Left ventricle myocardium inferior (tissue), 1 donor: ENCODE results near the gene CD2. TPM values are rescaled to one million over a fixed set of nuclear protein-coding genes. Genes with fewer than 3 reads are reported as not detected.
A peak's percentile ranks its signal among the peaks of the same experiment; 100 is the strongest.

ENCODE experiments used
- DNase-seq: peaks from one replicate; pipeline ENCODE4 v3.0.0-alpha.2; 2020
- H3K27ac ChIP-seq: fragments of 200-600 bp; replicated peaks from 2 replicates; pipeline ENCODE4 v1.8.0; 2021
- H3K27me3 ChIP-seq: fragments of 200-600 bp; 2 replicates; pipeline ENCODE4 v1.8.0; 2021; ENCODE audit warnings: low read depth
- H3K36me3 ChIP-seq: fragments of 200-600 bp; 2 replicates; pipeline ENCODE4 v1.8.0; 2021
- H3K4me1 ChIP-seq: fragments of 200-600 bp; 2 replicates; pipeline ENCODE4 v1.8.0; 2021
- H3K4me3 ChIP-seq: fragments of 200-600 bp; 2 replicates; pipeline ENCODE4 v1.8.0; 2021; ENCODE audit warnings: mild to moderate bottlenecking, moderate library complexity
- H3K9me3 ChIP-seq: fragments of 200-600 bp; replicated peaks from 2 replicates; pipeline ENCODE4 v1.8.0; 2021
- CTCF ChIP-seq: fragments of 200-600 bp; IDR thresholded peaks from 2 replicates; pipeline ENCODE4 v1.8.0; 2021; ENCODE audit warnings: antibody characterized with exemption, mild to moderate bottlenecking, borderline replicate concordance
- intact Hi-C: fragments of 100-400 bp; cut with micrococcal nuclease; formaldehyde crosslinking; loops from one replicate; pipeline ENCODE4 v1.11.0; 2022
- total RNA-seq: library from RNA; stranded (reverse); fragmentation: NEBNext Ultra II Directional; extraction: Animal tissue kit (Norgen Biotek cat#: 25700); gene quantifications from one replicate; pipeline ENCODE4 v1.2.1, GENCODE V29; 2021
- donor health status: DM: no; HTN: yes; CAD: no; lungs with severe emphysema.

The CD2 gene
- total RNA-seq, 1 donor from 2014 or later: 0.36 TPM

DNA sequence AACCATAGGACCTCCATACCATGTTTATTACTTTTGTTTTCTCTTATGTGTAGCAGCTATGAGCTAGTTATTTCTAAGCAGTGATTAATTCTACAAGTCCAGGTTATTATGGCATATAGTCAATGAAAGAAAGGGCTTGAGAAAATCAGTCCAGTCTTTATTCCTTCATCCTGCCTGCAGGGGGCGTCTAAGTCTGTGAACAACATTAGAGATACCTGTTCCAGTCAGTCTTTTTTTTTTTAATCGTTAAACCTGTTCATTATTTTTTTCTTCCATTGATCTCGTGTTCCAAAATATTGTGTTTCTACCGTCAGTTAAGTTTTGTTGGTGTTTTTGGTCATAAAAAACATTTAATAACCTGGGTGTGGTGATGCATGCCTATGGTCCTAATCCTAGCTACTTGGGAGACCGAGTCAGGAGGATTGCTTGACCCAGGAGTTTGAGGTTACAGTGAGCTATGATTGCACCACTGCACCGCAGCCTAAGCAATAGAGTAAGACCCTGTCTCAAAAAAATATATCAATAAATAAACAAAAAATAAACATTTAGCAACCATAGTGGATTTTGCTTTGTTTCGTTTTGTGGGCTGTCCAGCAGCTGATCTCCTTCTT, 29.4 kb upstream of the CD2 start:
- no peaks in the 10 kb centered on the region for H3K4me1 ChIP-seq
- TF ChIP-seq CTCF: peak; percentile 78
- no peak overlapping the region for H3K27ac ChIP-seq
- no peak for DNase-seq
- H3K27me3 ChIP-seq: no peaks in the 10 kb centered on the region
- H3K36me3 ChIP-seq: no peaks in the 10 kb centered on the region
- H3K4me3 ChIP-seq: no peak overlapping the region
- intact Hi-C loops: loop anchor here (5.0 kb wide), 1 partner anchor 332 kb away; no protein-coding TSS in a partner anchor
- no peaks in the 10 kb centered on the region for H3K9me3 ChIP-seq

GRCh38 chr1:116725798-116726197, 28.4 kb upstream of the CD2 start:
- Histone ChIP-seq H3K36me3 (no peaks in the 10 kb centered on the region), H3K4me1 (no peaks in the 10 kb centered on the region), H3K27me3 (peaks cover 6% of the 10 kb centered on the region), H3K4me3 (no peak overlapping the region), H3K9me3 (no peaks in the 10 kb centered on the region), H3K27ac (no peak overlapping the region)
- DNase-seq: no peak
- TF ChIP-seq CTCF: no peak
- intact Hi-C loops: no loop called here

- Histone ChIP-seq H3K27ac (no peak overlapping the region), H3K4me3 (no peak overlapping the region), H3K4me1 (no peaks in the 10 kb centered on the region), H3K27me3 (peaks cover 19% of the 10 kb centered on the region), H3K36me3 (no peaks in the 10 kb centered on the region), H3K9me3 (no peaks in the 10 kb centered on the region)
- DNase-seq: no peak
- no peak for TF ChIP-seq CTCF
- intact Hi-C loops: no loop called here
Measured at GRCh38 chr1:116726872-116727820, 27.1 kb upstream of the CD2 start.

DNA sequence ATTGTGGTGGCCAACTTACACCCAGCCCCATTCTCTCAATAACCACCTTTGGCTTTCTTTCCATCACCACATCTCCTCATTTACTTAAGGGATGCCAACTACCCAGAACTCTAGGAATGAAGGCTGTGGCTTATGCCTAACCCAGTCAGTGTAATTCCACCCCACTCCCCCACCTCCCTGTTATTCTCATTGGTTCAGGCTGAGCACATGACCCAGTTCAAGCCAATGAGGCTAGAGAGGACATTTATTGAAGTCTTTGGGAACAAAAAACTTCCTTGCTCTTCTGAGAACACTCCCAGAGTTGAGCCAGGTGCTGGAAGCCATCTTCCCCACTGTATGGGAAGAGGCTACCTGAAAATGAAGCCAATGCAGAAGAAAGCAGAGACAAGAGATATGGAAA, 22.8 kb upstream of the CD2 start:
- intact Hi-C loops: no loop called here
- no peak for DNase-seq
- H3K9me3 ChIP-seq: no peaks in the 10 kb centered on the region

DNA sequence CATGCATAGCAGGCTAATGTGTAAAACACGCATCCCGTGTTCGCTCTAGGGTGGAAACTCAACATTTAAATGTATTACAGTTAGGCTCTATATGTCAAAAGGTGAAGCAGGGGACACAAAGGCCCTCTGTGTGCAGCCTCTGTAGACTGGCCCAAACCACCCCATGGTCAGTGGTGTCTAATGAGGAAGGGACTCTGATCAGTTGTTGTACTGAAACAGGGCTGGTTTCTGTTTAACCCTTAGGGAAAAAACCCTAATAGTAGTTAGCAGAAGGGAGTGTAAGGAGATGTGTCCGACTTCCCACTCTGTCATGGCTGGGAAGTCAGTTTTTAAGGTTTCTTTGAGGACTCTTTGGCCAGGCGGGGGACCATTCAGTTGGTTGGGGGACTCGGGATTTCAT, 21.5 kb upstream of the CD2 start:
- intact Hi-C loops: no loop called here
- H3K4me1 ChIP-seq: no peaks in the 10 kb centered on the region
- no peak overlapping the region for H3K27ac ChIP-seq
- H3K4me3 ChIP-seq: no peak overlapping the region
- H3K9me3 ChIP-seq: no peaks in the 10 kb centered on the region
- no peak for DNase-seq
- H3K36me3 ChIP-seq: no peaks in the 10 kb centered on the region
- peaks cover 28% of the 10 kb centered on the region for H3K27me3 ChIP-seq
- TF ChIP-seq CTCF: no peak

More for the DNA sequence above, 22.8 kb upstream of the CD2 start:
- no peak overlapping the region for H3K4me3 ChIP-seq
- TF ChIP-seq CTCF: no peak
- H3K4me1 ChIP-seq: no peaks in the 10 kb centered on the region
- peaks cover 28% of the 10 kb centered on the region for H3K27me3 ChIP-seq
- no peaks in the 10 kb centered on the region for H3K36me3 ChIP-seq
- no peak overlapping the region for H3K27ac ChIP-seq
